HepG2 (cell line): ENCODE results near the gene KDM6B. TPM values are rescaled to one million over a fixed set of nuclear protein-coding genes. Genes with fewer than 3 reads are reported as not detected.
A peak's percentile ranks its signal among the peaks of the same experiment; 100 is the strongest.

Source experiments
- AGO1 ChIP-seq: fragments of 200-400 bp; formaldehyde crosslinking; IDR thresholded peaks from 2 replicates; pipeline ENCODE4 v1.6.1; 2017; ENCODE audit warnings: mild to moderate bottlenecking, low read depth, low read length, moderate library complexity; ENCODE audit not compliant: poor library complexity, severe bottlenecking
- FOXP4 ChIP-seq: sonication (generic); formaldehyde crosslinking; IDR thresholded peaks from 2 replicates; pipeline ENCODE4 v1.4.0; 2020; ENCODE audit warnings: missing genetic modification reagents
- MAZ ChIP-seq, 2 experiments: sonication (generic) in 1 of 2; formaldehyde crosslinking in 1 of 2; IDR thresholded peaks; 2 replicates each; pipeline versions ENCODE4 v1.5.0 to v1.6.1; 2012 to 2020; ENCODE audit warnings: low read depth in 2 of 2, mild to moderate bottlenecking in 2 of 2, borderline replicate concordance in 1 of 2, improper control_type of control experiment in 1 of 2, low read length in 1 of 2, missing genetic modification reagents in 1 of 2, moderate library complexity in 1 of 2
- MYPOP ChIP-seq: sonication (generic); formaldehyde crosslinking; IDR thresholded peaks from 2 replicates; pipeline ENCODE4 v1.8.1; 2023; ENCODE audit warnings: mild to moderate bottlenecking, moderate library complexity, missing genetic modification reagents
- SRSF9 ChIP-seq: fragments of 200-400 bp; formaldehyde crosslinking; IDR thresholded peaks from 2 replicates; pipeline ENCODE4 v1.6.1; 2018; ENCODE audit warnings: borderline replicate concordance, mild to moderate bottlenecking, low read depth, low read length; ENCODE audit not compliant: insufficient read depth, poor library complexity, severe bottlenecking
- TBX3 ChIP-seq: fragments of 450-650 bp; IDR thresholded peaks from 2 replicates; pipeline ENCODE4 v1.6.1; 2017; ENCODE audit warnings: antibody characterized with exemption, mild to moderate bottlenecking, inconsistent platforms, borderline replicate concordance
- ZBTB44 ChIP-seq: sonication (generic); formaldehyde crosslinking; IDR thresholded peaks from 2 replicates; pipeline ENCODE4 v1.4.0; 2020; ENCODE audit warnings: missing genetic modification reagents
- ZNF142 ChIP-seq: sonication (generic); formaldehyde crosslinking; IDR thresholded peaks from 2 replicates; pipeline ENCODE4 v1.4.0; 2020; ENCODE audit warnings: missing genetic modification reagents
- ZNF546 ChIP-seq: sonication (generic); formaldehyde crosslinking; conservative IDR thresholded peaks from 2 replicates; pipeline ENCODE4 v1.8.1; 2023; ENCODE audit warnings: mild to moderate bottlenecking, missing genetic modification reagents
- ZUFSP ChIP-seq: sonication (generic); formaldehyde crosslinking; IDR thresholded peaks from 2 replicates; pipeline ENCODE4 v1.9.0; 2021; ENCODE audit warnings: missing genetic modification reagents, mild to moderate bottlenecking, borderline replicate concordance
- polyA plus RNA-seq, 8 experiments: library from polyadenylated mRNA; depleted of rRNA in 3 of 8; stranded (reverse) in 7 of 8; unstranded in 1 of 8; fragments of >200 nt; fragmentation: Illumina TruSeq in 4 of 8; extraction: Trizol in 4 of 8; gene quantifications; 2 replicates each; pipeline versions ENCODE4 v1.2.1 to v1.2.3, GENCODE V29; 2011 to 2016; ENCODE audit warnings: low read depth in 4 of 8, missing spikeins in 1 of 8, mixed read lengths in 1 of 8; ENCODE audit not compliant: insufficient read depth in 1 of 8
- total RNA-seq, 5 experiments: library from RNA; depleted of rRNA; stranded (reverse); fragments of >200 nt; fragmentation: Illumina TruSeq; extraction: Trizol; gene quantifications; 2 replicates each; pipeline ENCODE4 v1.2.3, GENCODE V29; 2016; ENCODE audit warnings: low read depth in 1 of 5

Gene KDM6B
- total and polyA plus RNA-seq, 2 of the 13 experiments (the other 11 are each of a cell fraction or from before 2014, with no cell fraction given), result 1.3 to 2.1 TPM

GRCh38 chr17:7835814-7836595 lies 2.0 kb downstream of the KDM6B start (continued):
- TF ChIP-seq MYPOP (CRISPR knock-in tag) (no peak), ZUFSP (CRISPR knock-in tag) (no peak), TBX3 (no peak), ZNF142 (CRISPR knock-in tag) (peak; percentile 47; the same call in 1 of the 2 replicates), AGO1 (no peak), SRSF9 (no peak), FOXP4 (CRISPR knock-in tag) (no peak), ZNF546 (CRISPR knock-in tag) (no peak), MAZ (IDR thresholded peaks at IDR 0.05; ENCODE audit: borderline replicate concordance, low read depth, low read length) (no peak), MAZ (CRISPR knock-in tag; IDR thresholded peaks at IDR 0.05; ENCODE audit: low read depth) (peak; percentile 43; the same call in 1 of the 2 replicates), ZBTB44 (CRISPR knock-in tag) (0 out of 2 replicates have a peak, but pooled peaks have one; percentile 23)
